22Rv1 (cell line): ENCODE results near the gene P4HA2.

ENCODE experiments used
- H3K27ac ChIP-seq: fragments of 450-650 bp; 2 replicates; pipeline ENCODE4 v1.5.1; 2017
- CTCF ChIP-seq: fragments of 450-650 bp; IDR thresholded peaks from 2 replicates; pipeline ENCODE4 v1.5.1; 2017; ENCODE audit warnings: mild to moderate bottlenecking
- ZFX ChIP-seq: fragments of 450-650 bp; IDR thresholded peaks from 2 replicates; pipeline ENCODE4 v1.6.1; 2017; ENCODE audit warnings: antibody characterized with exemption, borderline replicate concordance

P4HA2 gene

GRCh38 chr5:132233811-132234683, 6.4 kb upstream of the P4HA2 start:
- TF ChIP-seq ZFX, result no peak
- TF ChIP-seq CTCF, result no peak
- no peak overlapping the region for H3K27ac ChIP-seq

GRCh38 chr5:132233081-132233480, 5.4 kb upstream of the P4HA2 start:
- no peak for TF ChIP-seq ZFX
- no peak for TF ChIP-seq CTCF
- H3K27ac ChIP-seq, result no peak overlapping the region

- no peak overlapping the region for H3K27ac ChIP-seq
- TF ChIP-seq ZFX, result no peak
- TF ChIP-seq CTCF, result no peak
Measured at GRCh38 chr5:132232465-132232864, 4.8 kb upstream of the P4HA2 start.

- no peak for TF ChIP-seq CTCF
- no peak for TF ChIP-seq ZFX
- no peak overlapping the region for H3K27ac ChIP-seq
Measured at GRCh38 chr5:132230871-132231270, 3.2 kb upstream of the P4HA2 start.

- TF ChIP-seq ZFX, result no peak
- no peak for TF ChIP-seq CTCF
- no peak overlapping the region for H3K27ac ChIP-seq
Measured at GRCh38 chr5:132229236-132229635, 1.6 kb upstream of the P4HA2 start.

- TF ChIP-seq ZFX (no peak), CTCF (no peak)
Measured at GRCh38 chr5:132228241-132229035, 785 bp upstream of the P4HA2 start.

GRCh38 chr5:132227235-132227484, 493 bp downstream of the P4HA2 start:
- TF ChIP-seq ZFX, result no peak
- no peak for TF ChIP-seq CTCF
- peak overlapping the region; percentile 58 for H3K27ac ChIP-seq

More at GRCh38 chr5:132228241-132229035, 785 bp upstream of the P4HA2 start:
- peak overlapping the region; percentile 58 for H3K27ac ChIP-seq
